Tibial nerve (tissue), 4 donors: ENCODE data around the gene SHOX. TPM values are rescaled to one million over a fixed set of nuclear protein-coding genes. Genes with fewer than 3 reads are reported as not detected.
"Not testable (repeated sequence)": the region's sequence is repeated elsewhere in the genome, so short reads cannot be mapped to it uniquely, and the experiment has no call there.

Source experiments
- DNase-seq, 2 donors: peaks; one replicate each; pipeline ENCODE4 v3.0.0-alpha.2; 2019; ENCODE audit warnings: low spot score in 2 of 2
- H3K27ac ChIP-seq, 4 donors: fragments of 200-600 bp; sonication (generic) in 3 of 4; one replicate each; pipeline ENCODE4 v1.5.1; 2017 to 2019; ENCODE audit warnings: mild to moderate bottlenecking in 1 of 4
- H3K27me3 ChIP-seq, 2 donors: fragments of 200-600 bp; sonication (generic) in 1 of 2; one replicate each; pipeline versions ENCODE4 v1.5.1 to v1.6.0; 2017 to 2019
- H3K36me3 ChIP-seq, 3 donors: fragments of 200-600 bp; sonication (generic); one replicate each; pipeline ENCODE4 v1.5.1; 2018 to 2019
- H3K4me1 ChIP-seq, 4 donors: fragments of 200-600 bp; sonication (generic) in 3 of 4; one replicate each; pipeline ENCODE4 v1.5.1; 2017 to 2019
- H3K4me3 ChIP-seq, 4 donors: fragments of 200-600 bp; sonication (generic) in 3 of 4; one replicate each; pipeline ENCODE4 v1.5.1; 2017 to 2019; ENCODE audit warnings: mild to moderate bottlenecking in 1 of 4, moderate library complexity in 1 of 4
- H3K9me3 ChIP-seq, 4 donors: fragments of 200-600 bp; sonication (generic) in 3 of 4; one replicate each; pipeline ENCODE4 v1.5.1; 2017 to 2019
- EP300 ChIP-seq, 2 donors: sonication (generic); formaldehyde crosslinking; IDR thresholded peaks; one replicate each; pipeline ENCODE4 v1.6.1; 2017; ENCODE audit warnings: antibody characterized with exemption in 2 of 2, mild to moderate bottlenecking in 1 of 2
- POLR2A ChIP-seq, 2 donors: fragments of 450-650 bp; IDR thresholded peaks; one replicate each; pipeline ENCODE4 v1.6.1; 2017; ENCODE audit warnings: antibody characterized with exemption in 2 of 2, mild to moderate bottlenecking in 2 of 2, moderate library complexity in 2 of 2
- WGBS, 2 donors: methylation state at CpG; one replicate each; pipeline ENCODE4 v1.1.5; 2018; 5-methylcytosine and 5-hydroxymethylcytosine counted together
- total RNA-seq, 4 donors: library from RNA; depleted of rRNA; stranded (reverse); fragments of >200 nt; gene quantifications; one replicate each; pipeline ENCODE4 v1.1.0, GENCODE V29; 2016
- TF ChIP-seq, protein P1 (sequence below), 5 experiments: fragments of 200-600 bp in 3 of 5; fragments of 450-650 bp in 2 of 5; sonication (generic) in 3 of 5; IDR thresholded peaks; one replicate each; pipeline ENCODE4 v1.5.1; 2016 to 2019; ENCODE audit warnings: antibody characterized with exemption in 5 of 5, mild to moderate bottlenecking in 3 of 5, moderate library complexity in 2 of 5

Gene SHOX
- total RNA-seq, 4 donors from 2014 or later = 0.60 to 1.8 TPM; not detected in 2

DNA sequence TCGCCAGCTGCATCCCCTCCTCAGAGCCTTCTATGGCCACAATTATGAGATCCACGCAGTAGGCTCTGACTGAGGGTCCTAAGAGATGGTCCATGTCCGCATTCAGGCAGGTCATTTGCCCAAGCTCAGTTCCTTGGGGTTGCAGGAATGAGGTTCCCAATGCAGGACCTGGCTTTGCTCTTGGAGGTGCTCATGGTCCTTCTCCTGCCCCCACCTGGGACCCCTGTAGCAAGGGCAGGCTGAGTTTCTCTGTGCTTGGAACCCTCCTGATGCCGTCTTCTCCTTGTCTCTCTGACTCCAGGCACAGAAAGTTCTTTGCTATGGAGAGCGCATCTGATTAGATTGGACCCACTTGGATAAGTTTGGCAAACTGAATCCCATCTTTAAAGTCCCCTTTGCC, 16.5 kb upstream of the SHOX start:
- no peak for DNase-seq
- H3K36me3 ChIP-seq = no peaks in the 10 kb centered on the region
- H3K4me3 ChIP-seq = no peak overlapping the region
- H3K9me3 ChIP-seq = peaks cover 0 to 38% (median 0%) of the 10 kb centered on the region in 4 donors
- 86 to 88% methylated on average over 5 of the region's 5 CpGs for WGBS, 2 donors
- no peak overlapping the region for H3K27ac ChIP-seq
- no peaks in the 10 kb centered on the region for H3K4me1 ChIP-seq
- TF ChIP-seq, protein P1, sequence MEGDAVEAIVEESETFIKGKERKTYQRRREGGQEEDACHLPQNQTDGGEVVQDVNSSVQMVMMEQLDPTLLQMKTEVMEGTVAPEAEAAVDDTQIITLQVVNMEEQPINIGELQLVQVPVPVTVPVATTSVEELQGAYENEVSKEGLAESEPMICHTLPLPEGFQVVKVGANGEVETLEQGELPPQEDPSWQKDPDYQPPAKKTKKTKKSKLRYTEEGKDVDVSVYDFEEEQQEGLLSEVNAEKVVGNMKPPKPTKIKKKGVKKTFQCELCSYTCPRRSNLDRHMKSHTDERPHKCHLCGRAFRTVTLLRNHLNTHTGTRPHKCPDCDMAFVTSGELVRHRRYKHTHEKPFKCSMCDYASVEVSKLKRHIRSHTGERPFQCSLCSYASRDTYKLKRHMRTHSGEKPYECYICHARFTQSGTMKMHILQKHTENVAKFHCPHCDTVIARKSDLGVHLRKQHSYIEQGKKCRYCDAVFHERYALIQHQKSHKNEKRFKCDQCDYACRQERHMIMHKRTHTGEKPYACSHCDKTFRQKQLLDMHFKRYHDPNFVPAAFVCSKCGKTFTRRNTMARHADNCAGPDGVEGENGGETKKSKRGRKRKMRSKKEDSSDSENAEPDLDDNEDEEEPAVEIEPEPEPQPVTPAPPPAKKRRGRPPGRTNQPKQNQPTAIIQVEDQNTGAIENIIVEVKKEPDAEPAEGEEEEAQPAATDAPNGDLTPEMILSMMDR (IDR thresholded peaks at IDR 0.05) = no peak
- TF ChIP-seq POLR2A (IDR thresholded peaks at IDR 0.05) (no peak), EP300 (IDR thresholded peaks at IDR 0.05) (no peak)
- peaks cover 0 to 14% of the 10 kb centered on the region in 2 donors for H3K27me3 ChIP-seq

- H3K4me1 ChIP-seq = peaks cover 0 to 8% (median 0%) of the 10 kb centered on the region in 4 donors
- H3K27me3 ChIP-seq = peaks cover 0 to 41% of the 10 kb centered on the region in 2 donors
- H3K27ac ChIP-seq = no peak overlapping the region
- H3K36me3 ChIP-seq = no peaks in the 10 kb centered on the region
- DNase-seq = no peak
- 46 to 56% methylated on average over 6 to 7 of the region's 7 CpGs for WGBS, 2 donors
- H3K9me3 ChIP-seq = peaks cover 0 to 9% (median 0%) of the 10 kb centered on the region in 4 donors
- TF ChIP-seq EP300 (IDR thresholded peaks at IDR 0.05) (no peak), POLR2A (IDR thresholded peaks at IDR 0.05) (no peak)
- TF ChIP-seq, protein P1 (IDR thresholded peaks at IDR 0.05) = no peak
- no peak overlapping the region for H3K4me3 ChIP-seq
Observed at GRCh38 chrX:617401-617800, 13.2 kb upstream of the SHOX start.

- no peak for DNase-seq
- TF ChIP-seq, protein P1 (IDR thresholded peaks at IDR 0.05) = no peak
- no peak for TF ChIP-seq EP300 (IDR thresholded peaks at IDR 0.05)
- Histone ChIP-seq H3K36me3 (no peaks in the 10 kb centered on the region), H3K27me3 (peaks cover 0 to 41% of the 10 kb centered on the region in 2 donors), H3K27ac (no peak overlapping the region), H3K4me1 (peaks cover 0 to 8% (median 0%) of the 10 kb centered on the region in 4 donors), H3K9me3 (peaks cover 0 to 4% (median 0%) of the 10 kb centered on the region in 4 donors), H3K4me3 (no peak overlapping the region)
- WGBS, 2 donors = 73 to 86% methylated on average over 8 of the region's 8 CpGs
Observed at GRCh38 chrX:617891-618290, 12.7 kb upstream of the SHOX start.

DNA sequence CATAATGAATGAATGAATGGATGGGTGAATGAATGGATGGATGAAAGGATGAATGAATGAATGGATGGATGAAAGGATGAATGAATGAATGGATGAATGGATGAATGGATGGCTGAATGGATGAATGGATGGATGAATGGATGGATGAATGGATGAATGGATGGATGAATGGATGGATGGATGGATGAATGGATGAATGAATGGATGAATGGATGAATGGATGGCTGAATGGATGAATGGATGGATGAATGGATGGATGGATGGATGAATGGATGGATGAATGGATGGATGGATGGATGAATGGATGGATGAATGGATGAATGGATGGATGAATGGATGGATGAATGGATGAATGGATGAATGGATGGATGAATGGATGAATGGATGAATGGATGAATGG, 12.3 kb upstream of the SHOX start:
- not testable (repeated sequence) for H3K4me3 ChIP-seq, H3K27ac ChIP-seq, H3K36me3 ChIP-seq, DNase-seq, H3K9me3 ChIP-seq
- peaks cover 0 to 11% (median 0%) of the 10 kb centered on the region in 4 donors for H3K4me1 ChIP-seq
- H3K27me3 ChIP-seq = peaks cover 0 to 41% of the 10 kb centered on the region in 2 donors

- no peak for DNase-seq
- Histone ChIP-seq H3K4me1 (peaks cover 0 to 17% (median 0%) of the 10 kb centered on the region in 4 donors), H3K4me3 (no peak overlapping the region), H3K27me3 (peaks cover 0 to 47% of the 10 kb centered on the region in 2 donors), H3K36me3 (no peaks in the 10 kb centered on the region), H3K27ac (no peak overlapping the region), H3K9me3 (no peaks in the 10 kb centered on the region)
- 8 to 11% methylated on average over 21 to 28 of the region's 54 CpGs for WGBS, 2 donors
- TF ChIP-seq POLR2A (IDR thresholded peaks at IDR 0.05) = no peak
- TF ChIP-seq, protein P1 (IDR thresholded peaks at IDR 0.05) = no peak
- TF ChIP-seq EP300 (IDR thresholded peaks at IDR 0.05) = no peak
Observed at GRCh38 chrX:618761-619450, 11.7 kb upstream of the SHOX start.
